T-cell (primary cell): Measurements from ENCODE around the gene SEPTIN6. TPM values are rescaled to one million over a fixed set of nuclear protein-coding genes. Genes with fewer than 3 reads are reported as not detected.

Experiments
- ATAC-seq, 4 experiments: fragments of 200-7000 bp in 3 of 4; fragments of 150-1000 bp in 1 of 4; cut with Tn5 transposase; replicated peaks in 1 of 4; 1 replicate in 3 of 4; 2 replicates in 1 of 4; pipeline ENCODE4 v1.10.0; 2021; ENCODE audit warnings: moderate library complexity in 3 of 4, mild to moderate bottlenecking in 2 of 4, moderate number of reproducible peaks in 1 of 4
- CTCF ChIA-PET, 2 donors: fragments of 300-600 bp; sonication (Branson Sonifier 250); formaldehyde crosslinking; loops; one replicate each; lab custom pipeline; 2022; ENCODE audit warnings: antibody characterized with exemption in 2 of 2; lab: Charles Lee
- POLR2A ChIA-PET, 2 donors: fragments of 300-600 bp; sonication (Branson Sonifier 250); formaldehyde crosslinking; loops; one replicate each; lab custom pipeline; 2022; ENCODE audit warnings: antibody characterized with exemption in 2 of 2; lab: Charles Lee
- DNase-seq, 35 experiments: peaks; one replicate each; pipeline versions ENCODE4 v3.0.0 to v3.0.0-alpha.2; 2013 to 2023
- H3K27ac ChIP-seq: one replicate; pipeline ENCODE4 v1.5.1; 2013; ENCODE audit warnings: low read length
- H3K27me3 ChIP-seq, 2 experiments: replicated peaks in 1 of 2; 1 replicate in 1 of 2; 2 replicates in 1 of 2; pipeline versions ENCODE4 v1.6.1 to v1.7.0; 2013; ENCODE audit warnings: low read length in 1 of 2, mixed read lengths in 1 of 2; ENCODE audit not compliant: control insufficient read depth in 2 of 2, insufficient read depth in 2 of 2; ENCODE audit errors: extremely low read depth in 1 of 2
- H3K36me3 ChIP-seq, 2 donors: 1 replicate in 1 of 2; 2 replicates in 1 of 2; pipeline versions ENCODE4 v1.6.1 to v1.7.0; 2013; ENCODE audit warnings: low read length in 1 of 2; ENCODE audit not compliant: control insufficient read depth in 2 of 2, insufficient read depth in 1 of 2; ENCODE audit errors: extremely low read depth in 1 of 2
- H3K4me1 ChIP-seq, 2 experiments: 1 replicate in 1 of 2; 2 replicates in 1 of 2; pipeline versions ENCODE4 v1.6.1 to v1.7.0; 2013; ENCODE audit warnings: low read length in 2 of 2, mixed read lengths in 1 of 2; ENCODE audit not compliant: insufficient read depth in 2 of 2, control insufficient read depth in 1 of 2; ENCODE audit errors: extremely low read depth in 1 of 2
- H3K4me3 ChIP-seq, 2 donors: 1 replicate in 1 of 2; 2 replicates in 1 of 2; pipeline versions ENCODE4 v1.5.1 to v1.7.0; 2013; ENCODE audit warnings: mild to moderate bottlenecking in 2 of 2, low read length in 1 of 2, moderate library complexity in 1 of 2; ENCODE audit not compliant: control insufficient read depth in 1 of 2; ENCODE audit errors: extremely low read depth in 1 of 2
- H3K9me3 ChIP-seq: 2 replicates; pipeline ENCODE4 v1.7.0; 2013
- H3K27ac Mint-ChIP-seq, 2 donors: one replicate each; pipeline ENCODE4 v1.8.0; 2020 to 2021; ENCODE audit warnings: mild to moderate bottlenecking in 2 of 2, mixed read lengths in 2 of 2
- H3K27me3 Mint-ChIP-seq, 2 donors: one replicate each; pipeline ENCODE4 v1.8.0; 2021 to 2022; ENCODE audit warnings: mixed read lengths in 2 of 2
- H3K36me3 Mint-ChIP-seq: one replicate; pipeline ENCODE4 v1.8.0; 2021; ENCODE audit warnings: mixed read lengths
- H3K4me1 Mint-ChIP-seq, 3 donors: one replicate each; pipeline ENCODE4 v1.8.0; 2020 to 2022; ENCODE audit warnings: mixed read lengths in 3 of 3, mild to moderate bottlenecking in 1 of 3
- H3K4me3 Mint-ChIP-seq, 3 donors: one replicate each; pipeline ENCODE4 v1.8.0; 2020 to 2022; ENCODE audit warnings: mild to moderate bottlenecking in 3 of 3, mixed read lengths in 3 of 3, moderate library complexity in 3 of 3
- H3K9me3 Mint-ChIP-seq, 3 donors: one replicate each; pipeline ENCODE4 v1.8.0; 2020 to 2022; ENCODE audit warnings: mixed read lengths in 3 of 3
- WGBS: methylation state at CpG from one replicate; pipeline ENCODE4 v1.1.5; 2013; ENCODE audit warnings: missing lambda C conversion rate; ENCODE audit not compliant: insufficient coverage; 5-methylcytosine and 5-hydroxymethylcytosine counted together
- total RNA-seq, 35 experiments: library from RNA in 6 of 35; stranded (reverse) in 6 of 35; fragments of 120-200 nt in 1 of 35; gene quantifications; one replicate each; pipeline versions ENCODE4 v1.2.1 to v1.2.4 and lab custom pipeline; 2013 to 2026

The SEPTIN6 gene
- total RNA-seq (100 to 1,000 TPM; 171 to 269 (median 206) TPM), total RNA-seq (lab: John Stamatoyannopoulos, UW) (97.7 to 474 (median 286) reads per million in 29 experiments)
- total RNA-seq (2013) = 194 TPM

DNA sequence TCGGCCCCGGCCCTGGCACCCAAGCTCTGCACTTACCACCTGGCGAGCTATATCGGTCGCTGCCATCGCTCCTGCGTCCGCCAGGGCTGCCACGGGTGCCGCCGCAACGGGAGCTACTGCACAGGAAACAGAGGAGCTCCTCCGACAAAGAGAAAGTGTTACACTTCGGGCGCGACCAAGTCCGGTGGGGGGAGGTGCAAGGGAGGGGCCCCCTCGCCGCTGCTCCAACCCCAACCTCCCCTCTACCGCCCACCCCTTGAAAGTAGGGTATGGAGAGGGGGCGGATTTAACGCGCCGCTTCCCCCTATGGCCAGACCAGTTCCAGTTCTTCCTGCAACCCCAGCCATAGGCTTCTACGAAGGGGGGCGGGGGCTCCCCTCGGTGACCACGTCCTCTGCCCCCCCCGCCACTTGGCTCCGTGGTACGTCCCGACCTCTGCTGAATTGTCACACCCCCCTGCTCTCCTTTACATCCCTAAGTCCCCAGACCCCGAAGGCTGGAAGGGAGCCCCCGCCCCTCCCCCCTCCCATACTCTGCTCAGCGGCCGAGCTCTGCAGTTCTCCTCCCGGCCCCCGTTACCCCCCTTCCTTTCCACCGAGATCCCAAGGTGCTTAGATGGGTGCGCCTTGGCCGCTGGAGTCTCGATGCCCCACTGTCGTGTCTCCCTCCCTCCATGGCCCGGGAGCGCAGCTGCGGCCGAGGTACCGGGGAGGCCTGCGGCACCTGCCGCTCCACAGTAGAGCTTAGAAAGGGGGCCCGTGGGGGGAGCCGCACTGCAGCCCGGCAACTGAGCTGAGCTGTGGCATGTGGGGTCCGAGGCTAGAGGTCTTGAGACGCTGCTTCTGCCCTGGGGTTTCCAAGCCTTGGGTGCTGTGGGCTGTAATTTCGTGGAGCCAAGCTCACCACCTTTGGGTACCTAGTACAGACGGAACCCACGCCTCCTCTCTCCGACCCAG is at the start of gene SEPTIN6:
Gene SEPTIN6 (minus strand): TSS at position 129 of the 956 bp plus-strand sequence. CDS start 63 bp downstream, at position 66.
- Mint-ChIP-seq H3K4me1 (peaks cover 31 to 48% (median 33%) of the 10 kb centered on the region in 3 donors), H3K9me3 (no peaks in the 10 kb centered on the region), H3K27me3 (no peaks in the 10 kb centered on the region), H3K36me3 (no peaks in the 10 kb centered on the region), H3K27ac (peak within 1 kb of the TSS; percentile 94 to 98), H3K4me3 (peak within 1 kb of the TSS; percentile 93 to 96 (median 94))
- Histone ChIP-seq H3K36me3 (no peaks in the 10 kb centered on the region), H3K27ac (peak within 1 kb of the TSS; percentile 68), H3K27me3 (no peaks in the 10 kb centered on the region), H3K4me1 (peaks cover 16 to 30% of the 10 kb centered on the region in 2 experiments), H3K4me3 (peak within 1 kb of the TSS; percentile 84 to 95), H3K9me3 (no peaks in the 10 kb centered on the region)
- 3% methylated on average over 20 of the region's 59 CpGs for whole genome bisulfite sequencing
- CTCF ChIA-PET = interaction anchor here (0.5 to 1.6 kb wide), 18 partner anchors 9 to 652 kb away, joined by 3 to 9 read pairs (median 4); no protein-coding TSS in a partner anchor
- peak; percentile 74 to 91 (median 83) for DNase-seq
- POLR2A ChIA-PET = interaction anchor here (0.5 to 1.9 kb wide), 16 partner anchors 9 to 180 kb away, joined by 3 to 12 read pairs (median 5); partner anchors contain the start of gene RPL39 (in 1 of the 2)
- ATAC-seq = peak; percentile 71 to 75 (median 74)

DNA sequence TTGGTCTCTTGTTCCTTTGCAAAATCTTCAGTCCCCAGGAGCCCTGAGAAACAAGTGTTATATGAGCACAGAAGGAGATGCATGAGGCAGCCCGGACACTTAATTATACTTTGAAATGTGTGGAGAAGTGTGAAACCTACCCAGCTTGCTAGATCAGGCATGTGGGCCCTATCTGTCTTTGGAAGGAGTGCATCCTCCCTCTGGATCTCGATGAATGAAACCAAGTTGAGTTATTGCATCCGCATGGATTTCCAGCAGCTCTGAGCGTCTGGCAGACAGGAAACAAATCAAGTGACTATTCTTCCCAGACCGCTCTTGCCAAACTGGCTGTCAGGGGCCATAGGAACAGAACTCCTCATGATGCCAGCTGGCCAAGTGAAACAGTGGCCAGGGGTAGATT is 45.8 kb upstream of the SEPTIN6 start:
- Mint-ChIP-seq H3K36me3 (no peaks in the 10 kb centered on the region), H3K27me3 (no peaks in the 10 kb centered on the region), H3K4me1 (no peaks in the 10 kb centered on the region), H3K4me3 (no peak overlapping the region), H3K27ac (no peak overlapping the region), H3K9me3 (no peaks in the 10 kb centered on the region)
- no peak overlapping the region for H3K27ac ChIP-seq
- no peaks in the 10 kb centered on the region for H3K4me1 ChIP-seq
- no peaks in the 10 kb centered on the region for H3K36me3 ChIP-seq
- no peak for ATAC-seq
- CTCF ChIA-PET = no interaction called here
- POLR2A ChIA-PET = no interaction called here
- H3K4me3 ChIP-seq = no peak overlapping the region
- H3K9me3 ChIP-seq = no peaks in the 10 kb centered on the region
- no peak for DNase-seq
- H3K27me3 ChIP-seq = no peaks in the 10 kb centered on the region
- 93% methylated on average over 3 of the region's 5 CpGs for WGBS

DNA sequence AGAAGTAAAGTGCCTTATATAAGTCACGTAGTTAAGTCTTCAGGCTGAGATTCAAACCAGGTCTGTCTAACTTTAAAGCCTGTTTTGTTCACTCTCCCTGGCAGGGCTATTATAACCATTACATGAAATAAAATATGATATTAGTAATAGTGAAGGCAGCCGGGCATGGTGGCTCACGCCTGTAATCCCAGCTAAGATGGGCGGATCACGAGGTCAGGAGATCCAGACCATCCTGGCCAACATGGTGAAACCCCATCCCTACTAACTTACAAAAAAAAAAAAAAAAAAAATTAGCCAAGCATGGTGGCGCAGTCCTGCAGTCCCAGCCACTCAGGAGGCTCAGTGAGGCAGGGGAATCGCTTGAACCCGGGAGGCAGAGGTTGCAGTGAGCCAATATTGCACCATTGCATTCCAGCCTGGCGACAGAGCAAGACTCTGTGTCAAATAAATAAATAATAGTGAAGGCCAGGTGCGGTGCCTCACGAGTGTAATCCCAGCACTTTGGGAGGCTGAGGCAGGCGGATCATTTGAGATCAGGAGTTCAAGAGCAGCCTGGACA is 43.3 kb upstream of the SEPTIN6 start:
- Mint-ChIP-seq H3K9me3 (no peaks in the 10 kb centered on the region), H3K4me1 (no peaks in the 10 kb centered on the region), H3K27ac (no peak overlapping the region), H3K36me3 (no peaks in the 10 kb centered on the region), H3K4me3 (no peak overlapping the region), H3K27me3 (peaks cover 0 to 9% of the 10 kb centered on the region in 2 donors)
- ChIA-PET CTCF (interaction anchor here in 1 of 2 donors (0.5 kb wide), 1 partner anchor 25 kb away, joined by 4 read pairs; no protein-coding TSS in a partner anchor), POLR2A (interaction anchor here in 1 of 2 donors (0.6 kb wide), 1 partner anchor 45 kb away, joined by 3 read pairs; no protein-coding TSS in a partner anchor)
- Histone ChIP-seq H3K4me1 (no peaks in the 10 kb centered on the region), H3K4me3 (no peak overlapping the region), H3K27ac (no peak overlapping the region), H3K36me3 (no peaks in the 10 kb centered on the region), H3K27me3 (no peaks in the 10 kb centered on the region), H3K9me3 (no peaks in the 10 kb centered on the region)
- WGBS = no CpG with 5 or more reads among the region's 12 CpGs
- ATAC-seq (no peak), DNase-seq (no peak)

DNA sequence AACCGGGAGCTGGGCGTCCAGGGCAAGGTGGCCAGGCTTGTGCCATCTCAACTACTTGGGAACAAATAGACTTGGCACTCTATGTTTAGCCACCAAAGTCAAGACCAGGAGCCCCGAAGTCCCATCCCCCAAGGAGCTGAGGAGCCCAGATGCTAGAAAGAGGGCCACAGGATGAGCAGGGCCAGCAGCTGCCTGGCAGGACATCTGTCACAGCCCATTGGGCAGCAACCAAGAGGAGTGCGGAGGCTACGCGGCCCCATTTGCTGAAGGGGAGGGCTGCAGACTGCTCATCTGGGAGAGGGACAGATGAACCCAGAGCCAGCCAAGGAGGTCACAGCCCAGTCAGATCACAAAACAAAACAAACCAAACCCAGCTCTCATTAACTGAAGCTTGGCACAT is 42.5 kb upstream of the SEPTIN6 start:
- WGBS = 93% methylated on average over 2 of the region's 6 CpGs

DNA sequence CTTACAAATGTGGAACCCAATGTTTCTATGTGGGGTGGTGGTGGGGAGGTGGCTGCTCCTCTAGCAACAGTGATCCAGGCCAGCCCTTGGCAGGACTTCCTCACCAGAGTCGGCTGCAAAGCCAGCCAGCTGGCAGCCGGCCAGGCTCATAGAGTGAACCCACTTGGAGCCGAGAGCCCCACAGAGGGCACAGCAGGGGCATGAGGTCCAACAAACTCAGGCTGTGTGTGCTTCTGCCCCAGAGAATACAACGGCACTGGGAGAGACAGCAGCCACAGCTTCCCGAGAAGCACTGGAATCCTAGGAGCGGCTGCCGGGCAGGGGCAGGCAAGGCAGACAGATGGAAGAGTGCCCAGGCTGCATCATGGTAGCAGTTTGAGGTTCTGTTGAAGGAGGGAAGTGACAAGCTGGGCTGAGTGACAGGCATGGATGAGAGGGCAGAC is 42.0 kb upstream of the SEPTIN6 start:
- Histone ChIP-seq H3K27me3 (no peaks in the 10 kb centered on the region), H3K4me3 (no peak overlapping the region), H3K9me3 (no peaks in the 10 kb centered on the region), H3K36me3 (no peaks in the 10 kb centered on the region), H3K4me1 (no peaks in the 10 kb centered on the region), H3K27ac (no peak overlapping the region)
- WGBS = 41% methylated on average over 3 of the region's 7 CpGs
- ChIA-PET CTCF (interaction anchor here (0.6 kb wide), 3 partner anchors 10 to 222 kb away, joined by 3 to 4 read pairs (median 4); no protein-coding TSS in a partner anchor), POLR2A (interaction anchor here in 1 of 2 donors (0.7 kb wide), 1 partner anchor 27 kb away, joined by 8 read pairs; no protein-coding TSS in a partner anchor)
- ATAC-seq = no peak
- H3K27ac Mint-ChIP-seq = no peak overlapping the region
- H3K36me3 Mint-ChIP-seq = no peaks in the 10 kb centered on the region
- H3K27me3 Mint-ChIP-seq = peaks cover 0 to 14% of the 10 kb centered on the region in 2 donors
- DNase-seq = no peak
- H3K4me1 Mint-ChIP-seq = no peaks in the 10 kb centered on the region
- H3K9me3 Mint-ChIP-seq = no peaks in the 10 kb centered on the region
- no peak overlapping the region for H3K4me3 Mint-ChIP-seq

More for the DNA sequence above, 42.5 kb upstream of the SEPTIN6 start:
- H3K36me3 Mint-ChIP-seq = no peaks in the 10 kb centered on the region
- Histone ChIP-seq H3K4me1 (no peaks in the 10 kb centered on the region), H3K9me3 (no peaks in the 10 kb centered on the region), H3K36me3 (no peaks in the 10 kb centered on the region), H3K4me3 (no peak overlapping the region), H3K27me3 (no peaks in the 10 kb centered on the region), H3K27ac (no peak overlapping the region)
- no peak overlapping the region for H3K27ac Mint-ChIP-seq
- CTCF ChIA-PET = interaction anchor here in 1 of 2 donors (0.6 kb wide), 1 partner anchor 107 kb away, joined by 4 read pairs; no protein-coding TSS in a partner anchor
- H3K4me1 Mint-ChIP-seq = no peaks in the 10 kb centered on the region
- H3K27me3 Mint-ChIP-seq = peaks cover 0 to 14% of the 10 kb centered on the region in 2 donors
- ATAC-seq (no peak), DNase-seq (no peak)
- no peaks in the 10 kb centered on the region for H3K9me3 Mint-ChIP-seq
- H3K4me3 Mint-ChIP-seq = no peak overlapping the region
- POLR2A ChIA-PET = no interaction called here
